Adrenal gland (tissue), 12 donors: ENCODE data around the gene SH3BP4. TPM values are rescaled to one million over a fixed set of nuclear protein-coding genes. Genes with fewer than 3 reads are reported as not detected.

Experiments
- DNase-seq, 7 donors: peaks; one replicate each; pipeline ENCODE4 v3.0.0-alpha.2; 2019 to 2020
- H3K27ac ChIP-seq, 5 donors: fragments of 200-600 bp; sonication (generic) in 4 of 5; 1 replicate in 3 of 5; 2 replicates in 2 of 5; pipeline versions ENCODE4 v1.5.1 to v1.8.0; 2016 to 2020; ENCODE audit warnings: mild to moderate bottlenecking in 1 of 5
- H3K27me3 ChIP-seq: fragments of 200-600 bp; 2 replicates; pipeline ENCODE4 v1.8.0; 2021
- H3K36me3 ChIP-seq, 2 donors: fragments of 200-600 bp; replicated peaks in 1 of 2; 1 replicate in 1 of 2; 2 replicates in 1 of 2; pipeline versions ENCODE4 v1.5.1 to v1.8.0; 2018 to 2022
- H3K4me1 ChIP-seq, 2 donors: fragments of 200-600 bp; replicated peaks in 1 of 2; 1 replicate in 1 of 2; 2 replicates in 1 of 2; pipeline versions ENCODE4 v1.5.1 to v1.8.0; 2018 to 2021
- H3K4me3 ChIP-seq, 4 donors: fragments of 200-600 bp; sonication (generic) in 3 of 4; one replicate each; pipeline ENCODE4 v1.5.1; 2016 to 2018
- H3K9me3 ChIP-seq, 3 donors: fragments of 200-600 bp; sonication (generic) in 1 of 3; replicated peaks in 1 of 3; 1 replicate in 2 of 3; 2 replicates in 1 of 3; pipeline versions ENCODE4 v1.5.1 to v1.8.0; 2016 to 2021
- CTCF ChIP-seq, 6 experiments: fragments of 450-650 bp in 4 of 6; fragments of 200-600 bp in 2 of 6; sonication (generic) in 1 of 6; IDR thresholded peaks; 1 replicate in 5 of 6; 2 replicates in 1 of 6; pipeline versions ENCODE4 v1.5.1 to v1.8.0; 2016 to 2021; ENCODE audit warnings: antibody characterized with exemption in 6 of 6, mild to moderate bottlenecking in 2 of 6, moderate library complexity in 1 of 6
- POLR2A ChIP-seq, 2 donors: fragments of 450-650 bp; IDR thresholded peaks; one replicate each; pipeline ENCODE4 v1.6.1; 2017; ENCODE audit warnings: antibody characterized with exemption in 2 of 2, mild to moderate bottlenecking in 2 of 2, moderate library complexity in 1 of 2
- WGBS, 4 donors: extraction: QIAGEN DNeasy Blood & Tissue Kit in 2 of 4; methylation state at CpG; one replicate each; pipeline versions ENCODE4 v1.1.5 to v1.1.7; 2013 to 2017; 5-methylcytosine and 5-hydroxymethylcytosine counted together
- intact Hi-C, 2 donors: fragments of 100-400 bp; cut with DNase I; formaldehyde crosslinking; loops; one replicate each; pipeline versions ENCODE4 v1.14.1 to v1.15.0; 2022 to 2023
- polyA plus RNA-seq, 3 donors: library from polyadenylated mRNA; stranded (reverse); fragments of 200-250 nt in 2 of 3; fragments of 350-450 nt in 1 of 3; fragmentation: Illumina TruSeq in 1 of 3; extraction: RNeasy Lipid Tissue Mini Kit (QIAGEN cat#74804) in 1 of 3; gene quantifications; one replicate each; pipeline ENCODE4 v1.2.3, GENCODE V29; 2013 to 2014
- total RNA-seq, 9 donors: library from RNA; depleted of rRNA in 4 of 9; stranded (reverse); fragments of >200 nt in 4 of 9; fragments of 120-200 nt in 1 of 9; fragmentation: NEBNext Ultra II Directional in 1 of 9; extraction: Animal tissue kit (Norgen Biotek cat#: 25700) in 1 of 9; gene quantifications; one replicate each; pipeline versions ENCODE4 v1.1.0 to v1.2.4, GENCODE V29; 2013 to 2023
- donor health status: healthy with polysubstance abuse.
- donor health status: Bipolar disorder and iron deficiency.
- donor health status: DM: yes; HTN: yes; CAD: no.
- donor health status: DM: no; HTN: no; CAD: no.
- donor health status: DM: no; HTN: no; CAD: no.
- donor health status: DM: yes; HTN: yes; CAD: no.

Gene SH3BP4
- total and polyA plus RNA-seq, 12 donors = 5.1 to 26.9 (median 19.9) TPM

GRCh38 chr2:234974501-234975385 lies 22.9 kb downstream of the SH3BP4 start:
- Histone ChIP-seq H3K4me1 (peaks cover 0 to 20% of the 10 kb centered on the region in 2 donors), H3K9me3 (no peaks in the 10 kb centered on the region), H3K4me3 (no peak overlapping the region), H3K36me3 (no peaks in the 10 kb centered on the region), H3K27ac (no peak overlapping the region), H3K27me3 (no peaks in the 10 kb centered on the region)
- DNase-seq = no peak
- WGBS, 4 donors = 74 to 93% (median 82%) methylated on average over 22 to 30 of the region's 30 CpGs
- TF ChIP-seq POLR2A (IDR thresholded peaks at IDR 0.05) (no peak), CTCF (IDR thresholded peaks at IDR 0.05) (no peak)
- intact Hi-C loops = no loop called here

- TF ChIP-seq POLR2A (IDR thresholded peaks at IDR 0.05) = no peak
- TF ChIP-seq CTCF (IDR thresholded peaks at IDR 0.05) = no peak
- H3K9me3 ChIP-seq = no peaks in the 10 kb centered on the region
- no peak overlapping the region for H3K4me3 ChIP-seq
- no peak overlapping the region for H3K27ac ChIP-seq
- no peaks in the 10 kb centered on the region for H3K36me3 ChIP-seq
- H3K27me3 ChIP-seq = no peaks in the 10 kb centered on the region
- 92 to 100% (median 93%) methylated on average over 1 of the region's 1 CpG for WGBS, 4 donors
- no peak for DNase-seq
- intact Hi-C loops = no loop called here
- H3K4me1 ChIP-seq = peaks cover 0 to 24% of the 10 kb centered on the region in 2 donors
Measured at GRCh38 chr2:234975611-234976010, 23.8 kb downstream of the SH3BP4 start.

GRCh38 chr2:234976479-234977227 lies 24.8 kb downstream of the SH3BP4 start:
- Histone ChIP-seq H3K27me3 (no peaks in the 10 kb centered on the region), H3K36me3 (no peaks in the 10 kb centered on the region), H3K4me3 (no peak overlapping the region), H3K4me1 (peaks cover 0 to 32% of the 10 kb centered on the region in 2 donors), H3K27ac (no peak overlapping the region), H3K9me3 (no peaks in the 10 kb centered on the region)
- intact Hi-C loops = no loop called here
- no peak for TF ChIP-seq POLR2A (IDR thresholded peaks at IDR 0.05)
- WGBS, 4 donors = 65 to 83% (median 79%) methylated on average over 11 to 18 of the region's 18 CpGs
- no peak for DNase-seq

GRCh38 chr2:234977228-234977679 lies 25.4 kb downstream of the SH3BP4 start:
- intact Hi-C loops = no loop called here
- 89 to 92% (median 91%) methylated on average over 12 of the region's 12 CpGs for WGBS, 4 donors
- no peaks in the 10 kb centered on the region for H3K36me3 ChIP-seq
- peaks cover 0 to 32% of the 10 kb centered on the region in 2 donors for H3K4me1 ChIP-seq
- no peak for DNase-seq
- H3K27me3 ChIP-seq = no peaks in the 10 kb centered on the region
- no peak overlapping the region for H3K27ac ChIP-seq
- H3K9me3 ChIP-seq = no peaks in the 10 kb centered on the region
- no peak overlapping the region for H3K4me3 ChIP-seq
- no peak for TF ChIP-seq POLR2A (IDR thresholded peaks at IDR 0.05)
- TF ChIP-seq CTCF (IDR thresholded peaks at IDR 0.05) = no peak
